Dendritic cell treated with granulocyte-macrophage colony-stimulating factor and Interleukin-4, amounts not matched to agents 40 ng/mL and 50 ng/mL, for 4 days (primary cell): ENCODE results near the gene DCAKD.
"Not testable (repeated sequence)": the region's sequence is repeated elsewhere in the genome, so short reads cannot be mapped to it uniquely, and the experiment has no call there.

ENCODE experiments used
- H3K27ac Mint-ChIP-seq: one replicate; pipeline ENCODE4 v1.8.0; 2022; ENCODE audit warnings: mild to moderate bottlenecking, mixed read lengths
- H3K27me3 Mint-ChIP-seq: one replicate; pipeline ENCODE4 v1.8.0; 2022; ENCODE audit warnings: mild to moderate bottlenecking, mixed read lengths
- H3K36me3 Mint-ChIP-seq: one replicate; pipeline ENCODE4 v1.8.0; 2022; ENCODE audit warnings: low read depth, mixed read lengths
- H3K4me1 Mint-ChIP-seq: one replicate; pipeline ENCODE4 v1.8.0; 2022; ENCODE audit warnings: low read depth, mixed read lengths
- H3K4me3 Mint-ChIP-seq: one replicate; pipeline ENCODE4 v1.8.0; 2022; ENCODE audit warnings: mild to moderate bottlenecking, moderate library complexity, mixed read lengths
- H3K9me3 Mint-ChIP-seq: one replicate; pipeline ENCODE4 v1.8.0; 2022; ENCODE audit warnings: mixed read lengths
- intact Hi-C: fragments of 100-400 bp; cut with micrococcal nuclease; formaldehyde crosslinking; loops from one replicate; pipeline ENCODE4 v1.15.0; 2022

Gene DCAKD

DNA sequence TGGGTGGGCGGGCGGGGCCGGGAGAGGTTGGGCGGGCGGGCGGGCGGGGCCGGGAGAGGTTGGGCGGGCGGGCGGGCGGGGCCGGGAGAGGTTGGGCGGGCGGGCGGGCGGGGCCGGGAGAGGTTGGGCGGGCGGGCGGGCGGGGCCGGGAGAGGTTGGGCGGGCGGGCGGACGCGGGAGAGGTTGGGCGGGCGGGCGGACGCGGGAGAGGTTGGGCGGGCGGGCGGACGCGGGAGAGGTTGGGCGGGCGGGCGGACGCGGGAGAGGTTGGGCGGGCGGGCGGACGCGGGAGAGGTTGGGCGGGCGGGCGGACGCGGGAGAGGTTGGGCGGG lies 254 bp upstream of the DCAKD start:
- H3K36me3 Mint-ChIP-seq, intact Hi-C loops, H3K9me3 Mint-ChIP-seq, H3K27me3 Mint-ChIP-seq: not testable (repeated sequence)
- Mint-ChIP-seq H3K27ac (peak overlapping the region; percentile 60), H3K4me1 (peaks cover 26% of the 10 kb centered on the region), H3K4me3 (peak overlapping the region; percentile 72)

GRCh38 chr17:45050481-45051059 lies 862 bp downstream of the DCAKD start:
- Mint-ChIP-seq H3K9me3 (no peaks in the 10 kb centered on the region), H3K36me3 (peaks cover 6% of the 10 kb centered on the region), H3K27me3 (no peaks in the 10 kb centered on the region), H3K4me3 (peak overlapping the region; percentile 84), H3K27ac (peak overlapping the region; percentile 90), H3K4me1 (peaks cover 23% of the 10 kb centered on the region)
- intact Hi-C loops: no loop called here

- Mint-ChIP-seq H3K27ac (no peak overlapping the region), H3K9me3 (no peaks in the 10 kb centered on the region), H3K4me1 (peaks cover 22% of the 10 kb centered on the region), H3K4me3 (no peak overlapping the region), H3K36me3 (peaks cover 11% of the 10 kb centered on the region), H3K27me3 (no peaks in the 10 kb centered on the region)
- intact Hi-C loops: no loop called here
Observed at GRCh38 chr17:45048795-45049563, 2.5 kb downstream of the DCAKD start.

DNA sequence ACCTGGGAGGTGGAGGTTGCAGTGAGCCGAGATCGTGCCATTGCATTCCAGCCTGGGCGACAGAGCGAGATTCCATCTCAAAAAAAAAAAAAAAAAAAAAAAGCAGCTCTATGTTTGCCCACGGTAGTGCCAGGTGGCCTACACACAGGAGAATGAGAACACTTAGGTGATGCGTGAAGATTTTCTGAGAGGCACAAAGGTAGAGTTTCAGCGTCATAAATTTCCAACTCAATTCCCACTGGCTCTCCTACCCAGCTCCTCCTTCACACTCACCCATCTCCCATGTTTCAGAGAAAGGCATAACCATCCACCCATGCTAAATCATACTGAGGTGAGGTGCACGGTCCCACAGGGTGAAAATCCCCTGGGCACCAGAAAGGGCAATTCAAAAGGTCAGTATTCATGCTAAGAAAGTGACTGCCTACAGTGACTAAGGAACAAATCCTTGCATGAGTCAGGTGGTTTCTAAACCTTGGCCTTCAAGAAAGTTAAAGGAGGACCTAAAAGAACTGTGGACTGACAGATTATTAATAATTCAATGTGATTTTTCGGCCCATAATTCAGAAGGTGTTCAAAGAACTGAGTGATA lies 4.8 kb downstream of the DCAKD start:
- Mint-ChIP-seq H3K36me3 (peaks cover 17% of the 10 kb centered on the region), H3K4me3 (no peak overlapping the region), H3K27ac (no peak overlapping the region), H3K4me1 (peaks cover 18% of the 10 kb centered on the region), H3K27me3 (no peaks in the 10 kb centered on the region), H3K9me3 (no peaks in the 10 kb centered on the region)
- intact Hi-C loops: no loop called here

DNA sequence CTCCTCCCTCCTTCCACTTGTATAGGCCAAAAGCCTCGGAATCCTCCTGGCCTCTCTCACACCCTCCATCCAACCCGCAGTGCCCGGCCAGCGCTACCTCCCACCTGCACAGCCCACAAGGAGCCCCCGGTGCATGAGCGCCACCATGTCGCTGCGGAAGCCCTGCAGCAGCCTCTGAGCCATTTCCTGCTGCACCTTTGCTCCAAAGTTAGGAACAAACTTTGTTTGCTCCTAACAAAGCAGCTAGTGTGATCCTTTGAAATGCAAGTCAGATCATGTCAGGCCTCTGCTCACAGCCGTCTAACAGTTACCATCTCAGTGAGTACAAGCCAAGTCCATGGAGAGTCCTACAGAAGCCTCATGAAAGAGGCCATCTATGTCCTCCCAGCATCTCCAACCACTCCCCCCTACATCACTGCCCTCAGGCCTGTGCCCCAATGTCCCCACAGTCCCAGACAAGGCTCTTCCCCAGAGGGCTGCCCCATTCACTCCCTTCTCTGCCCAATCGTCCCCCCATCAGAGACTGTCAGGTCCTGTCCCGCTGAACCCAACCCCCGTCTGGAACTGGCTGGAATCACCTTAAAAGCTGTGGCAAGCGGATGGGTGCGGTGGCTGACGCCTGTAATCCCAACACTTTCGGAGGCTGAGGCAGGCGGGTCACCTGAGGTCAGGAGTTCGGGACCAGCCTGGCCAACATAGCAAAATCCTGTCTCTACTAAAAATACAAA lies 7.5 kb downstream of the DCAKD start:
- Mint-ChIP-seq H3K27ac (no peak overlapping the region), H3K9me3 (no peaks in the 10 kb centered on the region), H3K4me1 (peaks cover 11% of the 10 kb centered on the region), H3K4me3 (no peak overlapping the region), H3K27me3 (no peaks in the 10 kb centered on the region), H3K36me3 (peaks cover 17% of the 10 kb centered on the region)
- intact Hi-C loops: no loop called here

DNA sequence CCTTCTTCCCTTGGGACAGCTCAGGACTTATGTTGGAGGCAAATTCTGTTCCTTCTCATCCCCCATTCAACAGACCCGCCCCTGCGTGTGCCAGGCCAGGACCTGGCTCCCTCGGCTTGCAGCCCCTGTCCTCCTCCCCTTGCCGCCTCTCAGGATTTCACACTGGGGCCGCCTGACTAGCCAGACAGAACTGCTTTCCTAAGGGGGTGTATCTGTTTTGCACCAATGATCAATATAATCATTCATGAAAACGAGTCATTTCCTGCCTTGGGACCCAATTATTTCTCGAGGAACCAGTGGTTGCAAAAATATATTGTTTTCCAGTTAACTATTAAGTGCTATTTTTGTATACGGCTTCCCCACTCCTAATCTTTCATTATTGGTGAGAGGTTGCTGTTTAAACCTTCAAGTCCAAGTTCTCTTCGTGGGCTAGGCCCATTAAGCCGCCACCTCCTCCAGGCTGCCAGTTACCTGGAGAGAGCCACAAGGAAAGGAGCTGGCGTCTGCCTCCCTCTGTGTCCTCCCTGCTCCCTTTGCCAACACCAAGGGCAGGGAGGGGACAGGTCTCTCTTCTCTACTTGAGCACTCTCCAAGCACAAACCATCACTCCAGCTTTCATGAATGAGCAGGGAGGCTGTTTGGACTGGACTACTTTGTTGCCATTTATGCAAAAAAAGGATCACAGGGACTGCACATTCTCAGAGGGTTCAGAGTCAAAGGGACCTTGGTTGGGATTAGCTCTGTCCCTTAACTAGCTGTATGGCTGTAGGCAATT lies 8.9 kb downstream of the DCAKD start:
- H3K4me1 Mint-ChIP-seq: peaks cover 14% of the 10 kb centered on the region
- no peak overlapping the region for H3K4me3 Mint-ChIP-seq
- H3K27ac Mint-ChIP-seq: no peak overlapping the region
- intact Hi-C loops: no loop called here
- H3K27me3 Mint-ChIP-seq: no peaks in the 10 kb centered on the region
- H3K9me3 Mint-ChIP-seq: no peaks in the 10 kb centered on the region
- peaks cover 17% of the 10 kb centered on the region for H3K36me3 Mint-ChIP-seq

DNA sequence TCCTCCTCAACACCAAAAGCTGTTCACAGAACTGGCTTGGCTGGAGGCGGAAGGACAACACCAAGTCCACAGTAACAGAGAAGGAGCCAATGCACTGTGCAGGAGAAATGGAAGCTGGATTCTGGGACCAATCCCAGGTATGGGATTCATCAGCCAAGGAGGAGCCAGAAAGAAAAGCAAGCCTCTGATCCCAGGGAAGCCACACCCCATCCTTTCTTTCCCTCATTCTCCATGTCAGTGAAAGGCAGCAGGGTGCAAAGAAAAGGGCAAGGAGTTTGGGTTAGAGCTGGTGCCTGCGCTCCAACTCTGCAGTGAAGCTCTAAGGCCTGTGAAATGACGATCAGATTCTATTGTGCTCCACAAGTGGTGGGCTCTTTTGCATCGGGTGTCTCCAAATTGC lies 11.0 kb downstream of the DCAKD start:
- Mint-ChIP-seq H3K27me3 (no peaks in the 10 kb centered on the region), H3K36me3 (peaks cover 10% of the 10 kb centered on the region), H3K4me3 (no peak overlapping the region), H3K9me3 (no peaks in the 10 kb centered on the region), H3K27ac (no peak overlapping the region), H3K4me1 (peaks cover 14% of the 10 kb centered on the region)
- intact Hi-C loops: no loop called here

DNA sequence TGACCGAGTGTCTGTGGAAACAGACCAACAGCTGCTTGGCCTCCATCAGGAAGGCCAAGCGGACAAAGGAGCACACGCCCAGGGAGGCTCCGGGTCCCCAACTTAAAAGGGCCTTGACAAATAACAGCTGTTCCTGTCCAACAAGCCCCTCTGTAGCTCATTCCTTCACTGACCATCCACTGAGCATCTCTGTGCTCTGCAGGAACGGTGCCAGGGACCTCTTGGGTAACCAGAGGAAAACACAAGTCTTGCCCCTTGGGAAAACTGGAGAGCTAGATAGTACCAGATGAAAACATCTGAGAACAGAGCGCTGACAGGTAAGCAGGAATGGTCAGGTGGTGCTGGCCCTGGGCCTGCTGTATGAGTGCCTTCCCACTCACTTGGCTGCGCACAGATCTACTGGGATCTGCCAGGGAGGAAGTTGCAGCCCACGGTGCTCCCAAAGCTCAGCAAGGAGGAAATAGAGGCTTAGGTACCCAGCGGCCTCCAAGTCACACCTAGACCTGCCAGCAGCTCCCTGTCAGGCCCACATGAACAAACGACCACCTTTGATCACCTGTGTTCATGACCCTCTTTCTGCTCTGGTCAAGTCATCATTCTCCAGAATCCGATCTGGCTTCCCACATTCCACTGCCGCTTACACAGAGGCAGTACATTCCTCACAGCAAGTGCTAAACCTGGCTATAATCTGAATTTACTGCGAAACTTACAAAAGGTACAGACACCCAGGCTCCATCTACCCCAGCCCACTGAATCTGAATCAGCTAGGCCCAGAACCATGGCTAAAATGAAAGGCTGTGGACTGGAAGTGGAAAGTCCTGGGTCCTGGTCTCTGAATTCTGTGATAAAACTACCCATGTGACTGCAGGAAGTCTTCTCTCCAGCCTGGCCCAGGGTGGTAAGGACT lies 12.5 kb downstream of the DCAKD start:
- H3K9me3 Mint-ChIP-seq: no peaks in the 10 kb centered on the region
- no peak overlapping the region for H3K27ac Mint-ChIP-seq
- H3K4me3 Mint-ChIP-seq: no peak overlapping the region
- no peaks in the 10 kb centered on the region for H3K27me3 Mint-ChIP-seq
- H3K4me1 Mint-ChIP-seq: peaks cover 11% of the 10 kb centered on the region
- peaks cover 17% of the 10 kb centered on the region for H3K36me3 Mint-ChIP-seq
- intact Hi-C loops: no loop called here

GRCh38 chr17:45036691-45037090 lies 14.7 kb downstream of the DCAKD start:
- Mint-ChIP-seq H3K36me3 (peaks cover 34% of the 10 kb centered on the region), H3K27me3 (no peaks in the 10 kb centered on the region), H3K9me3 (no peaks in the 10 kb centered on the region), H3K4me1 (peaks cover 7% of the 10 kb centered on the region), H3K27ac (no peak overlapping the region), H3K4me3 (no peak overlapping the region)
- intact Hi-C loops: no loop called here

- H3K27me3 Mint-ChIP-seq: no peaks in the 10 kb centered on the region
- no peak overlapping the region for H3K4me3 Mint-ChIP-seq
- H3K4me1 Mint-ChIP-seq: peaks cover 7% of the 10 kb centered on the region
- peaks cover 43% of the 10 kb centered on the region for H3K36me3 Mint-ChIP-seq
- no peak overlapping the region for H3K27ac Mint-ChIP-seq
- intact Hi-C loops: no loop called here
- H3K9me3 Mint-ChIP-seq: no peaks in the 10 kb centered on the region
Observed at GRCh38 chr17:45035848-45036247, 15.6 kb downstream of the DCAKD start.

DNA sequence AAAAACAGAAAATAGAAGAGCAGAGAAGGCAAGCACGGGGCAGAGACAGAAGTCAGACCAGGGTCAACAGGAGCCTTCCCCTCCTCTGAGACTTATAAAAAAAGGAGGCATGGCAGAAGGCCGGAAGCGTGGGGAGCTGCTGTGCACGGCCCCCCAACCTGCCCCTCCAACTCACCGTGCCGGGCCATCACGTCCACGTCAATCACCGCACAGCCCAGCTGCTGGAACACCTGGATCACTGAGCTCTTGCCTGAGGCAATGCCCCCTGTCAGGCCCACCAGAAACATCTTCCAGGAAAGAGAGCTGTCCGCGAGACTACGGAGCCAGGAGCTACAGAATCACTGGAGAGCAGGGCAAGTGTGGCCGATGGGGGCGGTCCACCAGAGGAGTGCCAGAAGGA lies 16.8 kb downstream of the DCAKD start:
- intact Hi-C loops: no loop called here
- Mint-ChIP-seq H3K4me1 (peaks cover 7% of the 10 kb centered on the region), H3K9me3 (no peaks in the 10 kb centered on the region), H3K4me3 (no peak overlapping the region), H3K36me3 (peaks cover 55% of the 10 kb centered on the region), H3K27me3 (no peaks in the 10 kb centered on the region), H3K27ac (no peak overlapping the region)

DNA sequence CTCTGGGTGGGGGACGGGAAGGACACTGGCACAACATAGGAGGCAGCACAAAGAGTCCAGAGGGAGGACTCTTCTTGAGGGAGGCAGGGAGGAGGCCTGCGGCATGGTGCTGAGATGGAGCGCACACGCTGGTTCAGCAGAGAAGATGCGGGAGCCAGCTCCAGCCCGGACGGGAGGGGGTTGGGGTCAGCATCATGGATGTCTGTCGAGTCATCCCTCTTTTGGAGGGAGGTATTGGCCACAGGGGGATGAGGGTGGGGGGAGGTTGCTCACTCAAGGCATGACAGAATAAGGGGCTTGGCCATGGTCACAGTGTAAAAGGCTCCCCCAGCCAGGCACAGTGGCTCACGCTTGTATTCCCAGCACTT lies 19.3 kb downstream of the DCAKD start:
- H3K4me1 Mint-ChIP-seq: no peaks in the 10 kb centered on the region
- no peak overlapping the region for H3K27ac Mint-ChIP-seq
- no peaks in the 10 kb centered on the region for H3K27me3 Mint-ChIP-seq
- peaks cover 76% of the 10 kb centered on the region for H3K36me3 Mint-ChIP-seq
- no peak overlapping the region for H3K4me3 Mint-ChIP-seq
- no peaks in the 10 kb centered on the region for H3K9me3 Mint-ChIP-seq
- intact Hi-C loops: no loop called here
